K562 (cell line): ENCODE results near the gene SLC6A9. TPM values are rescaled to one million over a fixed set of nuclear protein-coding genes. Genes with fewer than 3 reads are reported as not detected.

Experiments used
- ATAC-seq: fragments of 200-7000 bp; cut with Tn5 transposase; 3 replicates; pipeline ENCODE4 v1.9.1; 2020; ENCODE audit warnings: moderate library complexity
- BruUV-seq: library from RNA; stranded (reverse); fragments of 400-500 nt; replicated peaks from 2 replicates; lab custom pipeline; 2021; lab: Mats Ljungman, UMichigan
- CTCF ChIA-PET: fragments of 300-600 bp; formaldehyde crosslinking; extraction: SDS; loops from one replicate; lab custom pipeline; 2021; ENCODE audit warnings: low intra/inter-chr PET ratio; lab: Yijun Ruan, JAX
- POLR2A ChIA-PET: fragments of 300-600, 350-650 bp; sonication (Branson Sonifier 250); formaldehyde crosslinking; extraction: SDS; loops from one replicate; lab custom pipeline; 2021; ENCODE audit warnings: antibody characterized with exemption, inconsistent platforms; lab: Yijun Ruan, JAX
- DNase-seq, 4 experiments: peaks; one replicate each; pipeline versions ENCODE4 v3.0.0 to v3.0.0-alpha.2; 2011 to 2018; ENCODE audit warnings: low spot score in 3 of 4, mixed read lengths in 3 of 4; ENCODE audit errors: extremely low read depth in 1 of 4
- FAIRE-seq: peaks from 2 replicates; lab custom pipeline; 2011; peaks lifted over from hg19 to GRCh38; lab: Jason Lieb, UNC
- H2AFZ ChIP-seq: 2 replicates; pipeline ENCODE4 v1.6.0; 2011; ENCODE audit warnings: low read depth, low read length, control low read depth, inconsistent platforms
- H3K27ac ChIP-seq: fragments of 200-600 bp; 3 replicates; pipeline ENCODE4 v1.8.0; 2011; ENCODE audit warnings: low read depth, mild to moderate bottlenecking, control low read depth, inconsistent platforms, low read length, moderate library complexity, mixed read lengths; ENCODE audit errors: extremely low read depth
- H3K27me3 ChIP-seq, 2 experiments: fragments of 300-600 bp in 1 of 2; 2 replicates in 1 of 2; 3 replicates in 1 of 2; pipeline versions ENCODE4 v1.6.0 to v1.8.0; 2011; ENCODE audit warnings: inconsistent platforms in 2 of 2, low read length in 2 of 2, mild to moderate bottlenecking in 1 of 2, mixed read lengths in 1 of 2, moderate library complexity in 1 of 2; ENCODE audit not compliant: control insufficient read depth in 2 of 2, insufficient read depth in 2 of 2
- H3K36me3 ChIP-seq: fragments of 300-600 bp; 3 replicates; pipeline ENCODE4 v1.8.0; 2011; ENCODE audit warnings: mild to moderate bottlenecking, low read length, inconsistent platforms; ENCODE audit not compliant: control insufficient read depth, insufficient read depth
- H3K4me1 ChIP-seq, 2 experiments: fragments of 200-600 bp in 1 of 2; replicated peaks in 1 of 2; 2 replicates in 1 of 2; 3 replicates in 1 of 2; pipeline versions ENCODE4 v1.5.1 to v1.8.0; 2011; ENCODE audit warnings: inconsistent platforms in 2 of 2, low read length in 2 of 2, mild to moderate bottlenecking in 1 of 2, mixed read lengths in 1 of 2, moderate library complexity in 1 of 2; ENCODE audit not compliant: control insufficient read depth in 2 of 2, insufficient read depth in 2 of 2
- H3K4me2 ChIP-seq: 2 replicates; pipeline ENCODE4 v1.6.1; 2011; ENCODE audit warnings: low read length, control low read depth, inconsistent platforms, mixed read lengths; ENCODE audit not compliant: insufficient read depth
- H3K4me3 ChIP-seq: fragments of 200-600 bp; sonication (generic), shearing (Covaris generic); 2 replicates; pipeline ENCODE4 v1.5.1; 2016; ENCODE audit warnings: control low read depth, inconsistent platforms
- H3K79me2 ChIP-seq: fragments of 200-600 bp; 3 replicates; pipeline ENCODE4 v1.8.0; 2011; ENCODE audit warnings: low read length, inconsistent platforms; ENCODE audit not compliant: control insufficient read depth, insufficient read depth
- H3K9ac ChIP-seq, 2 experiments: 2 replicates each; pipeline versions ENCODE4 v1.6.0 to v1.6.1; 2011; ENCODE audit warnings: low read depth in 2 of 2, low read length in 2 of 2, control low read depth in 1 of 2, inconsistent platforms in 1 of 2, mild to moderate bottlenecking in 1 of 2, mixed read lengths in 1 of 2; ENCODE audit not compliant: insufficient read depth in 1 of 2
- H3K9me1 ChIP-seq: one replicate; pipeline ENCODE4 v1.6.0; 2011; ENCODE audit warnings: inconsistent platforms, mild to moderate bottlenecking, low read length, moderate library complexity; ENCODE audit not compliant: control insufficient read depth, insufficient read depth
- H3K9me3 ChIP-seq: replicated peaks from 2 replicates; pipeline ENCODE4 v1.5.1; 2011; ENCODE audit warnings: low read depth, low read length, inconsistent platforms; ENCODE audit not compliant: control insufficient read depth, insufficient read depth
- H4K20me1 ChIP-seq: replicated peaks from 2 replicates; pipeline ENCODE4 v1.6.1; 2011; ENCODE audit warnings: low read length, inconsistent platforms, mixed read lengths; ENCODE audit not compliant: control insufficient read depth, insufficient read depth
- CCNT2 ChIP-seq: IDR thresholded peaks from 2 replicates; pipeline ENCODE4 v1.6.1; 2011; ENCODE audit warnings: borderline replicate concordance, low read depth, mild to moderate bottlenecking, moderate library complexity, mixed read lengths, low read length; ENCODE audit not compliant: insufficient read length; ENCODE audit errors: extremely low read depth
- LCOR ChIP-seq: sonication (generic); formaldehyde crosslinking; IDR thresholded peaks from 2 replicates; pipeline ENCODE4 v1.8.0; 2022; ENCODE audit warnings: mild to moderate bottlenecking, missing genetic modification reagents
- MYBL2 ChIP-seq, 2 experiments: fragments of 450-650 bp in 1 of 2; sonication (generic) in 1 of 2; formaldehyde crosslinking in 1 of 2; IDR thresholded peaks; 2 replicates each; pipeline versions ENCODE4 v1.6.1 to v1.8.1; 2017 to 2022; ENCODE audit warnings: borderline replicate concordance in 1 of 2, inconsistent platforms in 1 of 2, low read depth in 1 of 2, mild to moderate bottlenecking in 1 of 2, missing genetic modification reagents in 1 of 2, moderate library complexity in 1 of 2
- POLR2G ChIP-seq: fragments of 200-400 bp; formaldehyde crosslinking; IDR thresholded peaks from 2 replicates; pipeline ENCODE4 v1.6.1; 2017; ENCODE audit warnings: low read depth, mild to moderate bottlenecking, antibody characterized with exemption, low read length, moderate library complexity
- ZNF77 ChIP-seq: fragments of 250-450 bp; sonication (Bioruptor Pico); IDR thresholded peaks from 2 replicates; pipeline ENCODE4 v1.5.0; 2020
- WGBS: fragments of 100-300 bp; shearing (Covaris generic); methylation state at CpG from one replicate; pipeline ENCODE4 v1.1.6; 2016; ENCODE audit warnings: low coverage, mixed read lengths; ENCODE audit not compliant: insufficient coverage; ENCODE audit errors: missing lambda C conversion rate; 5-methylcytosine and 5-hydroxymethylcytosine counted together
- in situ Hi-C: fragments of 300-500 bp; cut with MboI; formaldehyde crosslinking; loops from 4 replicates; pipeline ENCODE4 v1.15.0; 2018; ENCODE audit warnings: inconsistent platforms, mixed read lengths
- intact Hi-C: fragments of 100-400 bp; cut with micrococcal nuclease; formaldehyde crosslinking; loops from 2 replicates; pipeline ENCODE4 v1.14.2; 2022
- polyA plus RNA-seq, 8 experiments: library from polyadenylated mRNA; depleted of rRNA in 4 of 8; stranded (reverse) in 5 of 8; unstranded in 3 of 8; fragments of >200 nt; fragmentation: Nextera tagmentation in 2 of 8; fragmentation: Illumina TruSeq in 1 of 8; extraction: Ambion mirVana in 2 of 8; extraction: Trizol in 1 of 8; gene quantifications; 2 replicates each; pipeline versions ENCODE4 v1.2.1 to v1.2.3, GENCODE V29; 2011 to 2014; ENCODE audit warnings: inconsistent platforms in 1 of 8, missing spikeins in 1 of 8
- total RNA-seq, 7 experiments: library from RNA; depleted of rRNA in 6 of 7; stranded (reverse); fragments of >200 nt in 6 of 7; fragmentation: Illumina TruSeq in 2 of 7; extraction: Trizol in 2 of 7; gene quantifications; 2 replicates each; pipeline versions ENCODE4 v1.2.1 to v1.2.3, GENCODE V29; 2011 to 2021; ENCODE audit warnings: low replicate concordance in 1 of 7

The SLC6A9 gene
- total and polyA plus RNA-seq, 9 of the 15 experiments (the other 6 are each of a cell fraction or from before 2014, with no cell fraction given): 0.17 to 18.7 (median 2.9) TPM

GRCh38 chr1:44008259-44008658, 23.0 kb downstream of the SLC6A9 start:
- ATAC-seq: no peak
- Histone ChIP-seq H3K36me3 (peaks cover 3% of the 10 kb centered on the region; the same call in 1 of the 3 replicates), H4K20me1 (no peaks in the 10 kb centered on the region; the same call in 1 of the 2 replicates), H3K4me2 (no peak overlapping the region), H3K9ac (no peak overlapping the region; a peak in 1 of 4 replicates), H3K4me3 (no peak overlapping the region), H3K27ac (no peak overlapping the region), H3K9me1 (no peaks in the 10 kb centered on the region), H3K79me2 (no peaks in the 10 kb centered on the region), H3K9me3 (no peaks in the 10 kb centered on the region), H3K27me3 (no peaks in the 10 kb centered on the region), H3K4me1 (peaks cover 0 to 27% of the 10 kb centered on the region in 2 experiments; a peak in 2 of 5 replicates), H2AFZ (no peak overlapping the region)
- ChIA-PET CTCF (interaction anchor here (0.7 kb wide), 1 partner anchor 286 kb away, joined by 4 read pairs; no protein-coding TSS in a partner anchor), POLR2A (interaction anchor here (2.6 kb wide), 1 partner anchor 27 kb away, joined by 17 read pairs; no protein-coding TSS in a partner anchor)
- DNase-seq: no peak
- in situ Hi-C loops: loop anchor here (5.0 kb wide), 1 partner anchor 34 kb away; no protein-coding TSS in a partner anchor
- TF ChIP-seq CCNT2: no peak
- no peak for TF ChIP-seq MYBL2 (IDR thresholded peaks at IDR 0.05; ENCODE audit: low read depth)
- no peak for TF ChIP-seq MYBL2 (CRISPR knock-in tag; IDR thresholded peaks at IDR 0.05; ENCODE audit: borderline replicate concordance)
- TF ChIP-seq POLR2G: 0 out of 2 replicates have a peak, but pooled peaks have one; percentile 34
- TF ChIP-seq ZNF77 (CRISPR knock-in tag): no peak
- TF ChIP-seq LCOR: no peak
- intact Hi-C loops: no loop called here
- BruUV-seq: no TSS peak
- WGBS: 75% methylated on average over 12 of the region's 12 CpGs
- FAIRE-seq: no peak
